OCI-LY1 (cell line): ENCODE results near the gene CLEC7A.

Source experiments
- EZH2 ChIP-seq: fragments of 200-600 bp; sonication (generic), shearing (Covaris generic); IDR thresholded peaks from 2 replicates; pipeline ENCODE4 v1.8.0; 2017; ENCODE audit warnings: borderline replicate concordance, mixed run types, mild to moderate bottlenecking, antibody characterized with exemption, low read length, moderate library complexity, mixed read lengths
- TF ChIP-seq, protein P1 (sequence below): fragments of 200-600 bp; sonication (generic), shearing (Covaris generic); IDR thresholded peaks from 2 replicates; pipeline ENCODE4 v1.5.1; 2017; ENCODE audit warnings: mild to moderate bottlenecking, antibody characterized with exemption, low read length, moderate library complexity, mixed read lengths

DNA sequence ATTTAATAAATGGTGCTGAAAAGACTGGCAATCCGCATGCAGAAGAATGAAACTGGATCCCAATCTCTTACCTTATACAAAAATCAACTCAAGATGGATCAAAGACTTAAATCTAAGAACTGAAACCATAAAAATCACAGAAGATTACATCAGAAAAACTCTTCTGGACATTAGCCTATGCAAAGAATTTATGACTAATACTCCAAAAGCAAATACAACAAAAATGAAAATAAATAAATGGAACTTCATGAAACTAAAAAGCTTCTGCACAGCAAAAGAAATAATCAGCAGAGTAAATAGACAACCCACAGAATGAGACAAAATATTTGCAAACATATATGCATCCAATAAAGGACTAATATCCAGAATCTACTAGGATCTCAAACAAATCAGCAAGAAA is 16.9 kb downstream of the CLEC7A start:
- TF ChIP-seq, protein P1, sequence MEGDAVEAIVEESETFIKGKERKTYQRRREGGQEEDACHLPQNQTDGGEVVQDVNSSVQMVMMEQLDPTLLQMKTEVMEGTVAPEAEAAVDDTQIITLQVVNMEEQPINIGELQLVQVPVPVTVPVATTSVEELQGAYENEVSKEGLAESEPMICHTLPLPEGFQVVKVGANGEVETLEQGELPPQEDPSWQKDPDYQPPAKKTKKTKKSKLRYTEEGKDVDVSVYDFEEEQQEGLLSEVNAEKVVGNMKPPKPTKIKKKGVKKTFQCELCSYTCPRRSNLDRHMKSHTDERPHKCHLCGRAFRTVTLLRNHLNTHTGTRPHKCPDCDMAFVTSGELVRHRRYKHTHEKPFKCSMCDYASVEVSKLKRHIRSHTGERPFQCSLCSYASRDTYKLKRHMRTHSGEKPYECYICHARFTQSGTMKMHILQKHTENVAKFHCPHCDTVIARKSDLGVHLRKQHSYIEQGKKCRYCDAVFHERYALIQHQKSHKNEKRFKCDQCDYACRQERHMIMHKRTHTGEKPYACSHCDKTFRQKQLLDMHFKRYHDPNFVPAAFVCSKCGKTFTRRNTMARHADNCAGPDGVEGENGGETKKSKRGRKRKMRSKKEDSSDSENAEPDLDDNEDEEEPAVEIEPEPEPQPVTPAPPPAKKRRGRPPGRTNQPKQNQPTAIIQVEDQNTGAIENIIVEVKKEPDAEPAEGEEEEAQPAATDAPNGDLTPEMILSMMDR: no peak
- TF ChIP-seq EZH2: no peak
